ENCODE data around the gene CCDC12.

CCDC12 gene

GRCh38 chr3:46978381-46978780 is 1.8 kb upstream of the CCDC12 start:
- Histone ChIP-seq H3K36me3 (ENCODE audit: low read length) (no peaks in the 10 kb centered on the region; the same call in 1 of the 2 replicates), H4K20me1 (ENCODE audit: low read depth, low read length) (peaks cover 7% of the 10 kb centered on the region; the same call in 1 of the 2 replicates), H3K9me3 (ENCODE audit: insufficient read depth, low read length) (no peaks in the 10 kb centered on the region), H3F3A (ENCODE audit: insufficient read depth) (peaks cover 14% of the 10 kb centered on the region), H3K9me2 (replicated peaks; ENCODE audit: insufficient read depth, low read length) (no peaks in the 10 kb centered on the region), H2AFZ (ENCODE audit: low read depth, low read length, severe bottlenecking) (no peak overlapping the region), H3K79me2 (ENCODE audit: insufficient read depth, low read length) (peaks cover 33% of the 10 kb centered on the region), H3K4me2 (ENCODE audit: low read depth, low read length, poor library complexity, severe bottlenecking) (peak overlapping the region; percentile 95), H3K9ac (ENCODE audit: low read length) (peak overlapping the region; percentile 81), H3K4me3 (ENCODE audit: insufficient read depth, low read length, poor library complexity, severe bottlenecking) (no peak overlapping the region), H3K27me3 (ENCODE audit: low read length) (no peaks in the 10 kb centered on the region), H3K27ac (ENCODE audit: low read depth, low read length) (0 out of 2 replicates have a peak overlapping the region, but pooled peaks have one; percentile 18)
- TF ChIP-seq EZH2phosphoT487 (conservative IDR thresholded peaks at IDR 0.05; ENCODE audit: low read length): no peak
- TF ChIP-seq CTCF (IDR thresholded peaks at IDR 0.05; ENCODE audit: insufficient read depth, low read length, poor library complexity, severe bottlenecking): no peak

GRCh38 chr3:46977811-46978195 is 1.3 kb upstream of the CCDC12 start:
- Histone ChIP-seq H4K20me1 (ENCODE audit: low read depth, low read length) (peaks cover 7% of the 10 kb centered on the region; the same call in 1 of the 2 replicates), H3K9ac (ENCODE audit: low read length) (no peak overlapping the region), H2AFZ (ENCODE audit: low read depth, low read length, severe bottlenecking) (no peak overlapping the region), H3K79me2 (ENCODE audit: insufficient read depth, low read length) (peaks cover 38% of the 10 kb centered on the region), H3K4me2 (ENCODE audit: low read depth, low read length, poor library complexity, severe bottlenecking) (no peak overlapping the region), H3K27me3 (ENCODE audit: low read length) (no peaks in the 10 kb centered on the region), H3K36me3 (ENCODE audit: low read length) (no peaks in the 10 kb centered on the region; the same call in 1 of the 2 replicates), H3K27ac (ENCODE audit: low read depth, low read length) (0 out of 2 replicates have a peak overlapping the region, but pooled peaks have one; percentile 18), H3K9me2 (replicated peaks; ENCODE audit: insufficient read depth, low read length) (no peaks in the 10 kb centered on the region), H3F3A (ENCODE audit: insufficient read depth) (peaks cover 14% of the 10 kb centered on the region), H3K9me3 (ENCODE audit: insufficient read depth, low read length) (no peaks in the 10 kb centered on the region), H3K4me3 (ENCODE audit: insufficient read depth, low read length, poor library complexity, severe bottlenecking) (no peak overlapping the region)
- TF ChIP-seq EZH2phosphoT487 (conservative IDR thresholded peaks at IDR 0.05; ENCODE audit: low read length): no peak
- TF ChIP-seq CTCF (IDR thresholded peaks at IDR 0.05; ENCODE audit: insufficient read depth, low read length, poor library complexity, severe bottlenecking): no peak

GRCh38 chr3:46974421-46975171 is 1.9 kb downstream of the CCDC12 start:
- Histone ChIP-seq H3F3A (ENCODE audit: insufficient read depth) (peaks cover 21% of the 10 kb centered on the region), H3K9ac (ENCODE audit: low read length) (peak overlapping the region; percentile 68), H3K9me3 (ENCODE audit: insufficient read depth, low read length) (no peaks in the 10 kb centered on the region), H3K9me2 (replicated peaks; ENCODE audit: insufficient read depth, low read length) (no peaks in the 10 kb centered on the region), H4K20me1 (ENCODE audit: low read depth, low read length) (peaks cover 22% of the 10 kb centered on the region), H3K27ac (ENCODE audit: low read depth, low read length) (peak overlapping the region; percentile 89), H3K27me3 (ENCODE audit: low read length) (no peaks in the 10 kb centered on the region), H3K4me3 (ENCODE audit: insufficient read depth, low read length, poor library complexity, severe bottlenecking) (peak overlapping the region; percentile 79), H3K4me2 (ENCODE audit: low read depth, low read length, poor library complexity, severe bottlenecking) (peak overlapping the region; percentile 96), H3K36me3 (ENCODE audit: low read length) (peaks cover under 1% of the 10 kb centered on the region; the same call in 1 of the 2 replicates), H2AFZ (ENCODE audit: low read depth, low read length, severe bottlenecking) (no peak overlapping the region), H3K79me2 (ENCODE audit: insufficient read depth, low read length) (peaks cover 66% of the 10 kb centered on the region)
- TF ChIP-seq EZH2phosphoT487 (conservative IDR thresholded peaks at IDR 0.05; ENCODE audit: low read length) (no peak), CTCF (IDR thresholded peaks at IDR 0.05; ENCODE audit: insufficient read depth, low read length, poor library complexity, severe bottlenecking) (no peak)

Data from SU-DHL-6 (cell line).